Osteoblast (primary cell): Measurements from ENCODE around the gene PNPLA5. TPM values are rescaled to one million over a fixed set of nuclear protein-coding genes. Genes with fewer than 3 reads are reported as not detected.

ENCODE experiments used
- DNase-seq: peaks from one replicate; pipeline ENCODE4 v3.0.0; 2011; ENCODE audit warnings: low spot score, mixed read lengths; ENCODE audit not compliant: insufficient read length; ENCODE audit errors: missing footprints
- H2AFZ ChIP-seq: 2 replicates; pipeline ENCODE4 v1.6.0; 2011; ENCODE audit warnings: mild to moderate bottlenecking, low read length
- H3K27ac ChIP-seq: 2 replicates; pipeline ENCODE4 v1.5.1; 2011; ENCODE audit warnings: mild to moderate bottlenecking, low read depth, low read length, moderate library complexity
- H3K27me3 ChIP-seq: 2 replicates; pipeline ENCODE4 v1.6.0; 2012; ENCODE audit warnings: mild to moderate bottlenecking, control low read depth, inconsistent platforms, low read length, moderate library complexity; ENCODE audit not compliant: insufficient read depth
- H3K36me3 ChIP-seq: 2 replicates; pipeline ENCODE4 v1.5.1; 2011; ENCODE audit warnings: mild to moderate bottlenecking, low read length, control low read depth, moderate library complexity; ENCODE audit not compliant: insufficient read depth
- H3K4me1 ChIP-seq: 2 replicates; pipeline ENCODE4 v1.5.1; 2011; ENCODE audit warnings: mild to moderate bottlenecking, low read length, control low read depth, moderate library complexity; ENCODE audit not compliant: insufficient read depth
- H3K4me2 ChIP-seq: 2 replicates; pipeline ENCODE4 v1.6.0; 2011; ENCODE audit warnings: mild to moderate bottlenecking, low read length; ENCODE audit not compliant: insufficient read depth
- H3K4me3 ChIP-seq: fragments of 200-600 bp; sonication (generic); 3 replicates; pipeline ENCODE4 v1.5.1; 2012; ENCODE audit warnings: mild to moderate bottlenecking, low read length, inconsistent platforms; ENCODE audit not compliant: insufficient read depth
- H3K79me2 ChIP-seq: 2 replicates; pipeline ENCODE4 v1.6.0; 2012; ENCODE audit warnings: mild to moderate bottlenecking, low read length, control low read depth, inconsistent platforms; ENCODE audit not compliant: insufficient read depth
- H3K9me3 ChIP-seq: 2 replicates; pipeline ENCODE4 v1.5.1; 2011; ENCODE audit warnings: low read depth, low read length, control low read depth
- H4K20me1 ChIP-seq: 2 replicates; pipeline ENCODE4 v1.6.0; 2012; ENCODE audit warnings: mild to moderate bottlenecking, low read length, control low read depth; ENCODE audit not compliant: insufficient read depth
- CTCF ChIP-seq: IDR thresholded peaks from 2 replicates; pipeline ENCODE4 v1.5.1; 2011; ENCODE audit warnings: mild to moderate bottlenecking, low read depth, low read length, moderate library complexity; ENCODE audit errors: extremely low read depth
- total RNA-seq: library from RNA; depleted of rRNA; stranded (reverse); fragments of >200 nt; gene quantifications from 2 replicates; pipeline ENCODE4 v1.2.3, GENCODE V29; 2012

Gene PNPLA5
- total RNA-seq, 1 donor, result not detected

DNA sequence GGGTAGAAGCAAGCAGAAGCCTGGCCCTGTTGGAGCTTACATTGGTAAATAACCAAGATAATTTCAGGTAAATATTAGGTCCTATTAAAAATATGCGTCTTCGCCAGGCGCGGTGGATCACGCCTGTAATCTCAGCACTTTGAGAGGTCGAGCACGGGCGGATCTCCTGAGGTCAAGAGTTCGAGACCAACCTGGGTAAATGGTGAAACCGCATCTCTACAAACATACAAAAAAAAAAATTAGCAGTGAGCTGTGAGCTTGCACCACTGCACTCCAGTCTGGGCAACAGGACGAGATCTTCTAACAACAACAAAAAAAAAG is 29.0 kb downstream of the PNPLA5 start:
- TF ChIP-seq CTCF, result no peak
- DNase-seq, result no peak
- H3K27ac ChIP-seq, result no peak overlapping the region
- no peak overlapping the region for H2AFZ ChIP-seq
- no peaks in the 10 kb centered on the region for H4K20me1 ChIP-seq
- no peaks in the 10 kb centered on the region for H3K79me2 ChIP-seq
- H3K4me2 ChIP-seq, result no peak overlapping the region
- H3K9me3 ChIP-seq, result no peaks in the 10 kb centered on the region
- no peak overlapping the region for H3K4me3 ChIP-seq
- H3K36me3 ChIP-seq, result no peaks in the 10 kb centered on the region
- no peaks in the 10 kb centered on the region for H3K4me1 ChIP-seq
- H3K27me3 ChIP-seq, result peaks cover 30% of the 10 kb centered on the region

DNA sequence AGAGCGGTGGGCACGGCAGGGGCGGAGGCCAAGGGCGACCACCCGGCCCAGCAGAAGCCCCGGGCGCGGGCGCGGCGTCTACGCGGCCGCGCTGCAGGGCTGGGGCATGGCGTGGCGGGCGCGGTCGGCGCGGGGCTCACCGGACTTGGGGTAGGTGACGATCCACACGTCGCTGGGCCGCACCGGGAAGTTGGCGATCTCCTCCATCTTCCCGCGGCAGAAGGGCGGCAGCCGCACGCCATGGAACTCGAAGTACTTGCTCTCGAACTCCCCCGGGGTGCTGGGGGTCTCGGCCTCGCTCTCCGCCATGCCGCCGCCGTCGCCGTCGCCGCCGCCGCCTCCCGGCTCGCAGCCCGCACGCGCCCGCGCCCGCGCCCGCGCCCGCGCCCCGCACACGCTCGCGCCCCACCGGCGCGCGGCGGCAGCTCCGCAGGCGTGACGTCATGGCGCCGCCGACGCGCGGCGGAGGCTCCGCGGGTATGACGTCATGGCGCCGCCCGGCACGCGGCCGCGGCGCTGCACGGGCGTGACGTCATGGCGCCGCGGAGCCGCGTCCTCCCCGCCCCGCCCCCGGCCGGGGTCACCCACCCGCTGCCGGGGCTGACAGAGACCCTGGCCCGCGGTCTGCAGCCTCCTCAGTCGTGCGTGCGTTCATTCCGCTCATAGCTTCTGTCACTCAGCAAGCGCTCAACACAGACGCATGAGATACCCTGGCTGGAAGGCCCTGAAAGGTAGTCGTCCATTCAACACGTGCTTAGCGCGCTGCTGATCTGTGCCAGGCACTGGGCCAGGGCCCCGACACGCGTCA is 29.5 kb downstream of the PNPLA5 start, which contains the start of gene SULT4A1:
Gene SULT4A1 (minus strand): TSS at position 440 of the 808 bp plus-strand sequence. CDS start 131 bp downstream, at position 309.
- peaks cover 31% of the 10 kb centered on the region for H3K27me3 ChIP-seq
- no peak within 1 kb of the TSS for H3K4me3 ChIP-seq
- H3K9me3 ChIP-seq, result no peaks in the 10 kb centered on the region
- no peak within 1 kb of the TSS for H3K27ac ChIP-seq
- H3K36me3 ChIP-seq, result no peaks in the 10 kb centered on the region
- peak; percentile 92 for DNase-seq
- TF ChIP-seq CTCF, result no peak
- no peaks in the 10 kb centered on the region for H3K4me1 ChIP-seq
- no peaks in the 10 kb centered on the region for H3K79me2 ChIP-seq
- H3K4me2 ChIP-seq, result no peak within 1 kb of the TSS
- no peak within 1 kb of the TSS for H2AFZ ChIP-seq
- no peaks in the 10 kb centered on the region for H4K20me1 ChIP-seq

DNA sequence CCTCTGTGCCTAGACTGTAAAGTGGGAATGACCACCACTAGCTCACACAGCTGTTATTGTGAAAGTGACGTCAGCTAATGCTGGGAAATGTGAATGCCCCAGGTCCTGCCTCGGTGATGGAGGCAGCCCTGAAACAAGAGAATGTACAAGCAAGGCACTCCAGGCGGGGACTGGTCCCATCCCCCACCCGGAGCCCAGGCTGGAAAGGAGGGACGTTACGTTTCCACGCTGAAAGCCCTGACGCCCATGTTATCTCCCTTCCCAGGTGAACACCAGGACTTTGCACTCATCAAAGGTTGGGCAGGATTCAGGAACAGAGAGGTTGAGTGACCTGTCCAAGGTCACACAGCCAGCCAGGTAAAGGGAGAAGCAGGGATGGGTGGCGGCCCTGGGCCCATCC is 30.3 kb downstream of the PNPLA5 start:
- Histone ChIP-seq H3K27ac (no peak overlapping the region), H2AFZ (no peak overlapping the region), H3K9me3 (no peaks in the 10 kb centered on the region), H4K20me1 (no peaks in the 10 kb centered on the region), H3K79me2 (no peaks in the 10 kb centered on the region), H3K36me3 (no peaks in the 10 kb centered on the region), H3K27me3 (peaks cover 32% of the 10 kb centered on the region), H3K4me2 (no peak overlapping the region), H3K4me3 (no peak overlapping the region), H3K4me1 (no peaks in the 10 kb centered on the region)
- no peak for TF ChIP-seq CTCF
- peak; percentile 37 for DNase-seq

DNA sequence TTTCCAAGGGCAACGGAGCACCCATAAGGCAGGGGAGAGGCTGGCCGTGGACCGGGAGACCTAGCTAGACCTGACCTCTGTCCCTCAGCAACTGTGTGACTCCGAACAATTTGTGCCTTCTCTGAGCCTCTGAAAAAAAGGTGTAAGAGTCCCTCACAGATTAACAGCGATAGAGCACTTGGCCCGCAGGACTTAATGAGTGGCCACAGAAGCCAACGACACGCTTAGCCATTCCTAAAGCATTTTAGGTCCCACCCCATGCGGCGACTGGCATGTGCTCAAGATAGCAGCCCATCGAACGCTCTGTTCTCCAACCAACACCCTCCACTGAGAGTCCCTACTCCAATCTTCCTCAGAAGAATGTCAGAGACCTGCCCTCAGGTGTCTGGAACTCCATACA is 31.0 kb downstream of the PNPLA5 start:
- no peaks in the 10 kb centered on the region for H3K4me1 ChIP-seq
- no peak overlapping the region for H3K4me2 ChIP-seq
- H3K27ac ChIP-seq, result no peak overlapping the region
- no peaks in the 10 kb centered on the region for H3K79me2 ChIP-seq
- H3K27me3 ChIP-seq, result peaks cover 32% of the 10 kb centered on the region
- no peak overlapping the region for H2AFZ ChIP-seq
- no peaks in the 10 kb centered on the region for H3K36me3 ChIP-seq
- H3K9me3 ChIP-seq, result no peaks in the 10 kb centered on the region
- no peak overlapping the region for H3K4me3 ChIP-seq
- no peaks in the 10 kb centered on the region for H4K20me1 ChIP-seq
- DNase-seq, result peak; percentile 30
- no peak for TF ChIP-seq CTCF
